Testis (tissue), 3 donors: Measurements from ENCODE around the gene PCDHGB5. TPM values are rescaled to one million over a fixed set of nuclear protein-coding genes. Genes with fewer than 3 reads are reported as not detected.
"Not testable (repeated sequence)": the region's sequence is repeated elsewhere in the genome, so short reads cannot be mapped to it uniquely, and the experiment has no call there.

Experiments used
- DNase-seq: peaks from one replicate; pipeline ENCODE4 v3.0.0-alpha.2; 2019
- H3K27ac ChIP-seq, 2 donors: fragments of 200-600 bp; sonication (generic); one replicate each; pipeline ENCODE4 v1.5.1; 2019
- H3K27me3 ChIP-seq: fragments of 200-600 bp; sonication (generic); one replicate; pipeline ENCODE4 v1.5.1; 2019
- H3K36me3 ChIP-seq: fragments of 200-600 bp; sonication (generic); one replicate; pipeline ENCODE4 v1.5.1; 2017; ENCODE audit warnings: low read depth; ENCODE audit errors: missing control alignments
- H3K4me1 ChIP-seq: fragments of 200-600 bp; sonication (generic); one replicate; pipeline ENCODE4 v1.5.1; 2019
- H3K4me3 ChIP-seq, 2 donors: fragments of 200-600 bp; sonication (generic); one replicate each; pipeline ENCODE4 v1.5.1; 2017 to 2019
- H3K9me3 ChIP-seq: fragments of 200-600 bp; sonication (generic); one replicate; pipeline ENCODE4 v1.5.1; 2017
- POLR2A ChIP-seq: fragments of 450-650 bp; IDR thresholded peaks from one replicate; pipeline ENCODE4 v1.6.1; 2017; ENCODE audit warnings: antibody characterized with exemption, mild to moderate bottlenecking, moderate library complexity
- WGBS, 2 donors: methylation state at CpG; one replicate each; pipeline ENCODE4 v1.1.5; 2018; 5-methylcytosine and 5-hydroxymethylcytosine counted together
- intact Hi-C: fragments of 100-400 bp; cut with DNase I; formaldehyde crosslinking; loops from one replicate; pipeline ENCODE4 v1.15.1; 2023; ENCODE audit warnings: low total_unique reads
- polyA plus RNA-seq: library from polyadenylated mRNA; stranded (reverse); fragments of 350-450 nt; fragmentation: Illumina TruSeq; extraction: RNeasy Lipid Tissue Mini Kit (QIAGEN cat#74804); gene quantifications from one replicate; pipeline ENCODE4 v1.2.3, GENCODE V29; 2014; ENCODE audit warnings: low read depth, low replicate concordance; ENCODE audit not compliant: insufficient read depth
- total RNA-seq, 2 donors: library from RNA; depleted of rRNA; stranded (reverse); fragments of >200 nt; gene quantifications; one replicate each; pipeline ENCODE4 v1.2.3, GENCODE V29; 2016
- TF ChIP-seq, protein P1 (sequence below), 3 experiments: fragments of 450-650 bp in 2 of 3; fragments of 200-600 bp in 1 of 3; sonication (generic) in 1 of 3; IDR thresholded peaks; one replicate each; pipeline ENCODE4 v1.5.1; 2016 to 2019; ENCODE audit warnings: antibody characterized with exemption in 3 of 3, mild to moderate bottlenecking in 2 of 3, moderate library complexity in 1 of 3

Gene PCDHGB5
- total and polyA plus RNA-seq, 3 donors from 2014 or later: 4.5 to 36.4 (median 28.3) TPM

DNA sequence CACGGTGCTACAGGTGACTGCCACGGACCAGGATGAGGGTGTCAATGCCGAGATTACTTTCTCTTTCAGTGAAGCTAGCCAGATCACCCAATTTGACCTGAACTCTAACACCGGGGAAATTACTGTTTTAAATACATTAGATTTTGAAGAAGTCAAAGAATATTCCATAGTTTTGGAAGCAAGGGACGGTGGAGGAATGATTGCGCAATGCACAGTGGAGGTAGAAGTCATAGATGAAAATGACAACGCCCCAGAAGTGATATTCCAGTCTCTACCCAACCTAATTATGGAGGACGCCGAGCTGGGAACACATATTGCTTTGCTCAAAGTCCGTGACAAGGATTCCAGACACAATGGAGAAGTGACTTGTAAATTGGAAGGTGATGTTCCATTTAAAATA lies 9.1 kb upstream of the PCDHGB5 start:
- H3K36me3 ChIP-seq: no peaks in the 10 kb centered on the region
- H3K27ac ChIP-seq: no peak overlapping the region
- intact Hi-C loops: no loop called here
- DNase-seq: no peak
- TF ChIP-seq, protein P1, sequence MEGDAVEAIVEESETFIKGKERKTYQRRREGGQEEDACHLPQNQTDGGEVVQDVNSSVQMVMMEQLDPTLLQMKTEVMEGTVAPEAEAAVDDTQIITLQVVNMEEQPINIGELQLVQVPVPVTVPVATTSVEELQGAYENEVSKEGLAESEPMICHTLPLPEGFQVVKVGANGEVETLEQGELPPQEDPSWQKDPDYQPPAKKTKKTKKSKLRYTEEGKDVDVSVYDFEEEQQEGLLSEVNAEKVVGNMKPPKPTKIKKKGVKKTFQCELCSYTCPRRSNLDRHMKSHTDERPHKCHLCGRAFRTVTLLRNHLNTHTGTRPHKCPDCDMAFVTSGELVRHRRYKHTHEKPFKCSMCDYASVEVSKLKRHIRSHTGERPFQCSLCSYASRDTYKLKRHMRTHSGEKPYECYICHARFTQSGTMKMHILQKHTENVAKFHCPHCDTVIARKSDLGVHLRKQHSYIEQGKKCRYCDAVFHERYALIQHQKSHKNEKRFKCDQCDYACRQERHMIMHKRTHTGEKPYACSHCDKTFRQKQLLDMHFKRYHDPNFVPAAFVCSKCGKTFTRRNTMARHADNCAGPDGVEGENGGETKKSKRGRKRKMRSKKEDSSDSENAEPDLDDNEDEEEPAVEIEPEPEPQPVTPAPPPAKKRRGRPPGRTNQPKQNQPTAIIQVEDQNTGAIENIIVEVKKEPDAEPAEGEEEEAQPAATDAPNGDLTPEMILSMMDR (IDR thresholded peaks at IDR 0.05): no peak
- TF ChIP-seq POLR2A: no peak
- no peak overlapping the region for H3K4me3 ChIP-seq
- WGBS, 2 donors: 31 to 42% methylated on average over 10 of the region's 10 CpGs
- no peaks in the 10 kb centered on the region for H3K9me3 ChIP-seq
- no peaks in the 10 kb centered on the region for H3K4me1 ChIP-seq
- no peaks in the 10 kb centered on the region for H3K27me3 ChIP-seq

DNA sequence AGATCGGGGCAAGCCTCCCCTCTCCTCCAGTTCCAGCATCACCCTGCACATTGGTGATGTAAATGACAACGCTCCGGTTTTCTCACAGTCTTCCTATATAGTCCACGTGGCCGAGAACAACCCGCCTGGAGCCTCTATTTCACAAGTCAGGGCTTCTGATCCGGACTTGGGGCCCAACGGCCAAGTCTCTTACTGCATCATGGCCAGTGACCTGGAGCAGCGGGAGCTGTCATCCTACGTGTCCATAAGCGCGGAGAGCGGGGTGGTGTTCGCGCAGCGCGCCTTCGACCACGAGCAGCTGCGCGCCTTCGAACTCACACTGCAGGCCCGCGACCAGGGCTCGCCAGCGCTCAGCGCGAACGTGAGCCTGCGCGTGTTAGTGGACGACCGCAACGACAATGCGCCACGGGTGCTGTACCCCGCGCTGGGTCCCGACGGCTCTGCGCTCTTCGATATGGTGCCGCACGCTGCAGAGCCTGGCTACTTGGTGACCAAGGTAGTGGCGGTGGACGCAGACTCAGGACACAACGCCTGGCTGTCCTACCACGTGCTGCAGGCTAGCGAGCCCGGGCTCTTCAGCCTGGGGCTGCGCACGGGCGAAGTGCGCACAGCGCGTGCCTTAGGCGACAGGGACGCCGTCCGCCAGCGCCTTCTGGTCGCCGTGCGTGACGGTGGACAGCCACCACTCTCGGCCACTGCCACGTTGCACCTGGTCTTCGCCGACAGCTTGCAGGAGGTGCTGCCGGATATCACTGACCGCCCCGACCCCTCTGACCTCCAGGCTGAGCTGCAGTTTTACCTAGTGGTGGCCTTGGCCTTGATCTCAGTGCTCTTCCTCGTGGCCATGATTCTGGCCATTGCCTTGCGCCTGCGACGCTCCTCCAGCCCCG lies 8.3 kb upstream of the PCDHGB5 start:
- Histone ChIP-seq H3K36me3 (no peaks in the 10 kb centered on the region), H3K4me1 (no peaks in the 10 kb centered on the region), H3K27ac (no peak overlapping the region), H3K27me3 (no peaks in the 10 kb centered on the region), H3K4me3 (no peak overlapping the region), H3K9me3 (no peaks in the 10 kb centered on the region)
- DNase-seq: no peak
- TF ChIP-seq, protein P1 (IDR thresholded peaks at IDR 0.05): no peak
- intact Hi-C loops: no loop called here
- WGBS, 2 donors: 33 to 35% methylated on average over 23 to 73 of the region's 77 CpGs

DNA sequence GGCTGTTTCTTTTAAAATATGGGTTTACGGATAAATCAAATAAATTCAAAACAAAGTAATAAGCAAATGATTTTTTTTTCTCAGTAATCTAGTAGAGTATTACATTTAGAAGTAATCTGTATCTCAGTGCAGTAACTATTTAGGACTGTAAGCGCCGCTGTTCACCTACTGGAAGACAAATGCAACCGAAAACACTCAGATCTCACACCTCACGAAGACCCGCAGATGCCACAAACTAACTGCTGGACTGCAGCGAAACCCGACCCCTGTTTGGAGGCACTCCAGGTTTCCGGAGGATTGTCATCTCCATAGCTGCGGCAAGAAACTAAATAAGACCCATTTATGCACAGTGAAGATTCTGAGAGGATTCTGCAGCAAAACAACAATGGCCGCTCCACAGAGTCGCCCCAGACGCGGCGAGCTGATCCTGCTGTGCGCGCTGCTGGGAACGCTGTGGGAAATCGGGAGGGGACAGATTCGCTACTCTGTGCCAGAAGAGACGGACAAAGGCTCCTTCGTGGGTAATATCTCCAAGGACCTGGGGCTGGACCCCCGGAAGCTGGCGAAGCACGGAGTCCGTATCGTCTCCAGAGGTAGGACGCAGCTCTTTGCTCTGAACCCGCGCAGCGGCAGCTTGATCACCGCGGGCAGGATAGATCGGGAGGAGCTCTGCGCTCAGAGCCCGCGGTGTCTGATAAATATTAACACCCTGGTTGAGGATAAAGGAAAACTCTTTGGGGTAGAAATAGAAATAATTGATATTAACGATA lies 5.1 kb upstream of the PCDHGB5 start, which contains the start of gene PCDHGA8:
PCDHGA8 (plus strand) TSS at position 205 of the 770 bp plus-strand sequence; CDS start at position 386, 181 bp downstream.
- Histone ChIP-seq H3K4me3 (peak within 1 kb of the TSS in 1 of 2 donors; percentile 38), H3K36me3 (no peaks in the 10 kb centered on the region), H3K4me1 (no peaks in the 10 kb centered on the region), H3K27ac (no peak within 1 kb of the TSS), H3K27me3 (no peaks in the 10 kb centered on the region), H3K9me3 (no peaks in the 10 kb centered on the region)
- WGBS, 2 donors: 25 to 28% methylated on average over 33 to 38 of the region's 38 CpGs
- intact Hi-C loops: no loop called here
- TF ChIP-seq, protein P1 (IDR thresholded peaks at IDR 0.05): no peak
- TF ChIP-seq POLR2A: no peak
- no peak for DNase-seq

DNA sequence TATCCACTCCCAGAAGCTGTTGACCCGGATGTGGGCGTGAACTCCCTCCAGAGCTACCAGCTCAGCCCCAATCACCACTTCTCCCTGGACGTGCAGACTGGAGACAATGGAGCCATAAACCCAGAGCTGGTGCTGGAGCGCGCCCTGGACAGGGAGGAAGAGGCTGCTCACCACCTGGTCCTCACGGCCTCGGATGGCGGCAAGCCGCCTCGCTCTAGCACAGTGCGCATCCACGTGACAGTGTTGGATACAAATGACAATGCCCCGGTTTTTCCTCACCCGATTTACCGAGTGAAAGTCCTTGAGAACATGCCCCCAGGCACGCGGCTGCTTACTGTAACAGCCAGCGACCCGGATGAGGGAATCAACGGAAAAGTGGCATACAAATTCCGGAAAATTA lies 4.5 kb upstream of the PCDHGB5 start:
- DNase-seq: no peak
- H3K27me3 ChIP-seq: no peaks in the 10 kb centered on the region
- no peaks in the 10 kb centered on the region for H3K4me1 ChIP-seq
- peak overlapping the region in 1 of 2 donors; percentile 38 for H3K4me3 ChIP-seq
- no peaks in the 10 kb centered on the region for H3K9me3 ChIP-seq
- intact Hi-C loops: no loop called here
- H3K36me3 ChIP-seq: no peaks in the 10 kb centered on the region
- TF ChIP-seq POLR2A: no peak
- TF ChIP-seq, protein P1 (IDR thresholded peaks at IDR 0.05): no peak
- no peak overlapping the region for H3K27ac ChIP-seq
- 24 to 33% methylated on average over 21 of the region's 21 CpGs for whole genome bisulfite sequencing, 2 donors

DNA sequence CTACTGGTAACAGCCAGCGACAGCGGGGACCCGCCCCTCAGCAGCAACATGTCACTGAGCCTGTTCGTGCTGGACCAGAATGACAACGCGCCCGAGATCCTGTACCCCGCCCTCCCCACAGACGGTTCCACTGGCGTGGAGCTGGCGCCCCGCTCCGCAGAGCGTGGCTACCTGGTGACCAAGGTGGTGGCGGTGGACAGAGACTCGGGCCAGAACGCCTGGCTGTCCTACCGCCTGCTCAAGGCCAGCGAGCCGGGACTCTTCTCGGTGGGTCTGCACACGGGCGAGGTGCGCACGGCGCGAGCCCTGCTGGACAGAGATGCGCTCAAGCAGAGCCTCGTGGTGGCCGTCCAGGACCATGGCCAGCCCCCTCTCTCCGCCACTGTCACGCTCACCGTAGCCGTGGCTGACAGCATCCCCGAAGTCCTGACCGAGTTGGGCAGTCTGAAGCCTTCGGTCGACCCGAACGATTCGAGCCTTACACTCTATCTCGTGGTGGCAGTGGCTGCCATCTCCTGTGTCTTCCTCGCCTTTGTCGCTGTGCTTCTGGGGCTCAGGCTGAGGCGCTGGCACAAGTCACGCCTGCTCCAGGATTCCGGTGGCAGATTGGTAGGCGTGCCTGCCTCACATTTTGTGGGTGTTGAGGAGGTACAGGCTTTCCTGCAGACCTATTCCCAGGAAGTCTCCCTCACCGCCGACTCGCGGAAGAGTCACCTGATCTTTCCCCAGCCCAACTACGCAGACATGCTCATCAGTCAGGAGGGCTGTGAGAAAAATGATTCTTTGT lies 3.2 kb upstream of the PCDHGB5 start:
- H3K9me3 ChIP-seq: not testable (repeated sequence)

More for the DNA sequence above, 3.2 kb upstream of the PCDHGB5 start:
- H3K36me3 ChIP-seq, H3K4me3 ChIP-seq, H3K4me1 ChIP-seq, H3K27me3 ChIP-seq, intact Hi-C loops, DNase-seq, H3K27ac ChIP-seq: not testable (repeated sequence)
- WGBS, 2 donors: 32 to 34% methylated on average over 13 to 51 of the region's 53 CpGs
